Smooth muscle cell (in vitro differentiated cells): ENCODE data around the gene NAP1L2. TPM values are rescaled to one million over a fixed set of nuclear protein-coding genes. Genes with fewer than 3 reads are reported as not detected.

Experiments
- DNase-seq: peaks from one replicate; lab custom pipeline; 2025; ENCODE audit not compliant: unreplicated experiment; lab: John Stamatoyannopoulos, UW
- H2AFZ ChIP-seq: fragments of 200-600 bp; sonication (generic); 2 replicates; pipeline ENCODE4 v1.6.0; 2016; ENCODE audit warnings: antibody characterized with exemption, low read depth, mild to moderate bottlenecking
- H3F3A ChIP-seq: fragments of 200-600 bp; sonication (generic); 2 replicates; pipeline ENCODE4 v1.6.0; 2017; ENCODE audit warnings: antibody characterized with exemption, low read depth
- H3K27ac ChIP-seq: fragments of 200-600 bp; sonication (generic); 2 replicates; pipeline ENCODE4 v1.5.1; 2016; ENCODE audit warnings: low read depth, mild to moderate bottlenecking
- H3K27me3 ChIP-seq: fragments of 200-600 bp; sonication (generic); 2 replicates; pipeline ENCODE4 v1.6.1; 2016; ENCODE audit warnings: low read depth, mild to moderate bottlenecking
- H3K36me3 ChIP-seq: fragments of 200-600 bp; sonication (generic); 2 replicates; pipeline ENCODE4 v1.5.1; 2016; ENCODE audit warnings: low read depth
- H3K4me1 ChIP-seq: fragments of 200-600 bp; sonication (generic); 2 replicates; pipeline ENCODE4 v1.5.1; 2016; ENCODE audit warnings: low read depth
- H3K4me2 ChIP-seq: fragments of 200-600 bp; sonication (generic); 2 replicates; pipeline ENCODE4 v1.6.0; 2016; ENCODE audit warnings: mild to moderate bottlenecking
- H3K4me3 ChIP-seq: fragments of 200-600 bp; sonication (generic); 2 replicates; pipeline ENCODE4 v1.5.1; 2016; ENCODE audit warnings: mild to moderate bottlenecking
- H3K79me2 ChIP-seq: fragments of 200-600 bp; sonication (generic); 2 replicates; pipeline ENCODE4 v1.6.0; 2016; ENCODE audit warnings: low read depth, mild to moderate bottlenecking
- H3K9ac ChIP-seq: fragments of 200-600 bp; sonication (generic); 2 replicates; pipeline ENCODE4 v1.6.0; 2016; ENCODE audit warnings: low read depth
- H3K9me3 ChIP-seq: fragments of 200-600 bp; sonication (generic); replicated peaks from 2 replicates; pipeline ENCODE4 v1.5.1; 2016; ENCODE audit warnings: low read depth
- H4K20me1 ChIP-seq: fragments of 200-600 bp; sonication (generic); 2 replicates; pipeline ENCODE4 v1.6.0; 2016; ENCODE audit warnings: low read depth
- CTCF ChIP-seq: fragments of 200-600 bp; sonication (generic); IDR thresholded peaks from 2 replicates; pipeline ENCODE4 v1.5.1; 2017; ENCODE audit warnings: borderline replicate concordance, mild to moderate bottlenecking, antibody characterized with exemption; ENCODE audit not compliant: insufficient read depth, poor library complexity, severe bottlenecking
- WGBS: methylation state at CpG from one replicate; pipeline ENCODE4 v1.1.7; 2016; ENCODE audit warnings: low lambda C conversion rate; 5-methylcytosine and 5-hydroxymethylcytosine counted together
- polyA plus RNA-seq: library from polyadenylated mRNA; unstranded; fragments of >200 nt; fragmentation: Nextera tagmentation; extraction: Ambion mirVana; gene quantifications from 2 replicates; pipeline ENCODE4 v1.2.1, GENCODE V29; 2016
- total RNA-seq: library from RNA; depleted of rRNA; stranded (reverse); fragments of >200 nt; gene quantifications from 2 replicates; pipeline ENCODE4 v1.2.3, GENCODE V29; 2014

Gene NAP1L2
- total and polyA plus RNA-seq, 2 experiments from 2014 or later, result 0.23 to 0.27 TPM

GRCh38 chrX:73215246-73215645, 595 bp upstream of the NAP1L2 start:
- no peak for DNase-seq
- no peak for TF ChIP-seq CTCF
- H3K27ac ChIP-seq, result no peak overlapping the region
- peak overlapping the region; percentile 87 for H3K4me2 ChIP-seq
- H3K4me3 ChIP-seq, result peak overlapping the region; percentile 58
- H3F3A ChIP-seq, result no peaks in the 10 kb centered on the region
- H3K36me3 ChIP-seq, result no peaks in the 10 kb centered on the region
- WGBS, result 62% methylated on average over 8 of the region's 8 CpGs
- peak overlapping the region; percentile 67 for H2AFZ ChIP-seq
- H3K27me3 ChIP-seq, result peaks cover 6% of the 10 kb centered on the region
- no peaks in the 10 kb centered on the region for H4K20me1 ChIP-seq
- no peaks in the 10 kb centered on the region for H3K79me2 ChIP-seq
- H3K9ac ChIP-seq, result no peak overlapping the region
- H3K4me1 ChIP-seq, result no peaks in the 10 kb centered on the region
- H3K9me3 ChIP-seq, result no peaks in the 10 kb centered on the region

- peak overlapping the region; percentile 67 for H2AFZ ChIP-seq
These were observed 771 bp downstream of the NAP1L2 start for GRCh38 chrX:73213734-73214425.

GRCh38 chrX:73206366-73206765, 8.3 kb downstream of the NAP1L2 start:
- Histone ChIP-seq H4K20me1 (no peaks in the 10 kb centered on the region), H3K79me2 (no peaks in the 10 kb centered on the region), H3F3A (no peaks in the 10 kb centered on the region), H3K27me3 (no peaks in the 10 kb centered on the region), H3K4me3 (no peak overlapping the region), H3K27ac (no peak overlapping the region), H3K4me2 (no peak overlapping the region), H3K9ac (no peak overlapping the region), H2AFZ (no peak overlapping the region), H3K36me3 (no peaks in the 10 kb centered on the region), H3K4me1 (no peaks in the 10 kb centered on the region), H3K9me3 (no peaks in the 10 kb centered on the region)
- WGBS, result 55% methylated on average over 2 of the region's 2 CpGs
- TF ChIP-seq CTCF, result no peak
- DNase-seq, result no peak

More at GRCh38 chrX:73213734-73214425, 771 bp downstream of the NAP1L2 start:
- no peaks in the 10 kb centered on the region for H3K36me3 ChIP-seq
- no peak for TF ChIP-seq CTCF
- H3K9ac ChIP-seq, result no peak overlapping the region
- 40% methylated on average over 18 of the region's 18 CpGs for WGBS
- H3K27ac ChIP-seq, result no peak overlapping the region
- H3K4me1 ChIP-seq, result no peaks in the 10 kb centered on the region
- no peaks in the 10 kb centered on the region for H4K20me1 ChIP-seq
- peak overlapping the region; percentile 87 for H3K4me2 ChIP-seq
- H3K27me3 ChIP-seq, result peaks cover 6% of the 10 kb centered on the region
- H3K4me3 ChIP-seq, result peak overlapping the region; percentile 58
- H3K79me2 ChIP-seq, result no peaks in the 10 kb centered on the region
- H3K9me3 ChIP-seq, result no peaks in the 10 kb centered on the region
- H3F3A ChIP-seq, result no peaks in the 10 kb centered on the region
- no peak for DNase-seq
